Mesothelial cell of epicardium (in vitro differentiated cells): Measurements from ENCODE around the gene UNC79. TPM values are rescaled to one million over a fixed set of nuclear protein-coding genes. Genes with fewer than 3 reads are reported as not detected.
A peak's percentile ranks its signal among the peaks of the same experiment; 100 is the strongest.

ENCODE experiments used
- DNase-seq, 2 experiments: peaks; one replicate each; pipeline ENCODE4 v3.0.0; 2021; ENCODE audit warnings: low spot score in 2 of 2; ENCODE audit not compliant: unreplicated experiment in 2 of 2
- H3K27ac Mint-ChIP-seq: 2 replicates; pipeline ENCODE4 v1.8.0; 2021; ENCODE audit warnings: mixed read lengths
- H3K27me3 Mint-ChIP-seq: 2 replicates; pipeline ENCODE4 v1.8.0; 2021; ENCODE audit warnings: low read depth, mixed read lengths
- H3K36me3 Mint-ChIP-seq: 2 replicates; pipeline ENCODE4 v1.8.0; 2021; ENCODE audit warnings: mixed read lengths
- H3K4me1 Mint-ChIP-seq: 2 replicates; pipeline ENCODE4 v1.8.0; 2021; ENCODE audit warnings: mixed read lengths
- H3K4me3 Mint-ChIP-seq: 2 replicates; pipeline ENCODE4 v1.8.0; 2021; ENCODE audit warnings: mild to moderate bottlenecking, moderate library complexity, mixed read lengths
- H3K9me3 Mint-ChIP-seq: 2 replicates; pipeline ENCODE4 v1.8.0; 2021; ENCODE audit warnings: mixed read lengths
- total RNA-seq: library from RNA; stranded (reverse); gene quantifications from 3 replicates; pipeline ENCODE4 v1.2.1, GENCODE V29; 2021
- TF ChIP-seq, protein P1 (sequence below): fragments of 200-600 bp; sonication (generic); IDR thresholded peaks from one replicate; pipeline ENCODE4 v1.5.0; 2021; ENCODE audit warnings: antibody characterized with exemption; ENCODE audit not compliant: unreplicated experiment

UNC79 gene
- total RNA-seq, 1 donor from 2014 or later: 0.92 TPM

DNA sequence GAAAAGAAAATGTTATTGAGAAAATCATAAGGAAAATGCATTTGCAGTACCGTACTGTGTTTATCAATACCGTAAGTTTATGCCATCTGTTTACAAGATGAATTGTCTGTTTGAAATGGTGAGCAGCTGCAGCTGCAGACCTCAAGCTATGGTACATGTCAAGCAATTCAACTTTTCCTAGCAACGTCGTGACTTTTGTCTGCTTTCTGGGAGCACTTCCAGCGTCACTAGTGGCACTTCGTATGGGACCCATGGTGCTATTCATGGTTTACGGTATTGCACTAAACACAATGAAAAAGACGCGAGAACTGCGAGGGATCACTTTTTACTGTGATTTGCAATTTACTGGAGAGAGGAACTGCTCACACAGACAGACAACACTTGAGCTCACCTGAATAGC is 160.8 kb downstream of the UNC79 start:
- no peaks in the 10 kb centered on the region for H3K4me1 Mint-ChIP-seq
- no peak overlapping the region for H3K27ac Mint-ChIP-seq
- H3K36me3 Mint-ChIP-seq: no peaks in the 10 kb centered on the region
- H3K9me3 Mint-ChIP-seq: no peaks in the 10 kb centered on the region
- TF ChIP-seq, protein P1, sequence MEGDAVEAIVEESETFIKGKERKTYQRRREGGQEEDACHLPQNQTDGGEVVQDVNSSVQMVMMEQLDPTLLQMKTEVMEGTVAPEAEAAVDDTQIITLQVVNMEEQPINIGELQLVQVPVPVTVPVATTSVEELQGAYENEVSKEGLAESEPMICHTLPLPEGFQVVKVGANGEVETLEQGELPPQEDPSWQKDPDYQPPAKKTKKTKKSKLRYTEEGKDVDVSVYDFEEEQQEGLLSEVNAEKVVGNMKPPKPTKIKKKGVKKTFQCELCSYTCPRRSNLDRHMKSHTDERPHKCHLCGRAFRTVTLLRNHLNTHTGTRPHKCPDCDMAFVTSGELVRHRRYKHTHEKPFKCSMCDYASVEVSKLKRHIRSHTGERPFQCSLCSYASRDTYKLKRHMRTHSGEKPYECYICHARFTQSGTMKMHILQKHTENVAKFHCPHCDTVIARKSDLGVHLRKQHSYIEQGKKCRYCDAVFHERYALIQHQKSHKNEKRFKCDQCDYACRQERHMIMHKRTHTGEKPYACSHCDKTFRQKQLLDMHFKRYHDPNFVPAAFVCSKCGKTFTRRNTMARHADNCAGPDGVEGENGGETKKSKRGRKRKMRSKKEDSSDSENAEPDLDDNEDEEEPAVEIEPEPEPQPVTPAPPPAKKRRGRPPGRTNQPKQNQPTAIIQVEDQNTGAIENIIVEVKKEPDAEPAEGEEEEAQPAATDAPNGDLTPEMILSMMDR: no peak
- no peak overlapping the region for H3K4me3 Mint-ChIP-seq
- DNase-seq: no peak
- peaks cover 5% of the 10 kb centered on the region for H3K27me3 Mint-ChIP-seq

DNA sequence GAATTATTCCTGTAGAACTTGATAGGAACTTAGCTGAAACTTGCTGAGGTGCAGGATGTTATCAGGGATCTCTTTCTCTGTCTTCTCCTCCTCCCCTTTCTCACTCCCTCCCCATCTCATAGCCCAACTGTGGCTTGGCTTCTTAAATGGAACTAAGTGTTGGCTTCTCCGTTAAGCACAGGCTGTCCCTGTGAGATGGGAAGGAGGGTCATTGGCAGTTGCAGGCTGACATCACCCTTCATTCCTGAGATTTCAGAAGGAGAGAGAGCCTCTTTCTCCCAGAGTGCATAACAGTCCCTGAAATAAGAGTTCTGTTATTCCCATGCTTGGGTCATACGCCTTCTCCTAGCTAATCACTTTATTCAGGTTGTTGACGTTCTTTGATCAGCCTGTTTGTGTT is 162.0 kb downstream of the UNC79 start:
- no peaks in the 10 kb centered on the region for H3K9me3 Mint-ChIP-seq
- H3K27ac Mint-ChIP-seq: no peak overlapping the region
- no peak for DNase-seq
- H3K36me3 Mint-ChIP-seq: no peaks in the 10 kb centered on the region
- H3K27me3 Mint-ChIP-seq: peaks cover 5% of the 10 kb centered on the region
- TF ChIP-seq, protein P1: no peak
- H3K4me3 Mint-ChIP-seq: no peak overlapping the region
- no peaks in the 10 kb centered on the region for H3K4me1 Mint-ChIP-seq

DNA sequence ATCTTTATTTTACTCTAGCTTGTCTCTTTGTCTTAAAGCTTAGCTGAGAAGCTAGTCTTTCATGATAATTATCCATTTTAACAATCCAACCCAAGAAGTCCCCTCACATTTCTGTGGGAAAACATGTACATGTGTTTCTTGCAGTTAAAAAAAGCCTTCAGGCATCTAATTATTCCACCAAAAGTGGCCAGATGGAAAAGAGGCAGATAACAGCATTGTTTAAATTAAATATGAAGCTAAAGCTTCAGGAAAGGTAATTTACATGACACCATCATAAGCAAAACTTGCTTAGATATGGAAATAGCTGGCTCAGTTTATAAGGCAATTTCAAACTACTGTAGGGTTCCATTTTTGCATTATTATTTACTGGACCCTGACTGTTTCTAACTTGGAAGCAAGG is 175.4 kb downstream of the UNC79 start:
- Mint-ChIP-seq H3K4me3 (no peak overlapping the region), H3K4me1 (peaks cover 11% of the 10 kb centered on the region), H3K27ac (no peak overlapping the region), H3K36me3 (no peaks in the 10 kb centered on the region), H3K27me3 (peaks cover 9% of the 10 kb centered on the region), H3K9me3 (peaks cover 16% of the 10 kb centered on the region)
- DNase-seq: no peak
- TF ChIP-seq, protein P1: no peak

DNA sequence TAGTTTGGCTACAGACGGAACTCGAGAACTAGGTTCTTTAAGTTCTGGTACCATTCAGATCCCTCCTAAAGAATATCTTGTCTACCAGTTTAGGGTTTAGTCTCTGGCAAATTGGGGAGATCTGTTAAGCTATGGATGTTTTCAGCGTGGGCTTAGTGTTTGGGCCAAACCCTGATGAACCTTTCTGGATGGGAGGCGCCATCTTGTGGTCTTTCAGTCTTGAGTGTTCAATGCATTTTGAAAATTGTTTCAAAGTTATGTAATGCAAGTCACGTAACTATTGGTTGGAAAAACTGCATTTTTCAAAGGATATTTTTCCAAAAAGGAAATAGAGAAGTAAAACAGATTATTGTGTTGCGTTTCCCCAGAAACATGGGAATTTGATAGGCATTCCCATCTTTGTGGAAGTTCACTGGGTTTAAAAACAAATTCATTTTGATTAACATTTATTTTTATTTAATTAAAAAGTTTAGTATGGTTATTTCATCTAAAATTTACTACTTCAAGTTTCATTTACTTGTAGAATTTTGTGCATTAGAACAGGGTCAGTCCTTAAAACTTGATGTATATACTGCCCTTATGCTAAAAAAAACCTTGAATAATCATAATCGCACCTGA is 188.5 kb downstream of the UNC79 start:
- TF ChIP-seq, protein P1: peak; percentile 46
- DNase-seq: peak in 1 of 2 experiments; percentile 41
- H3K36me3 Mint-ChIP-seq: no peaks in the 10 kb centered on the region
- H3K27ac Mint-ChIP-seq: no peak overlapping the region
- no peaks in the 10 kb centered on the region for H3K9me3 Mint-ChIP-seq
- H3K27me3 Mint-ChIP-seq: peaks cover 25% of the 10 kb centered on the region
- H3K4me3 Mint-ChIP-seq: no peak overlapping the region
- no peaks in the 10 kb centered on the region for H3K4me1 Mint-ChIP-seq

DNA sequence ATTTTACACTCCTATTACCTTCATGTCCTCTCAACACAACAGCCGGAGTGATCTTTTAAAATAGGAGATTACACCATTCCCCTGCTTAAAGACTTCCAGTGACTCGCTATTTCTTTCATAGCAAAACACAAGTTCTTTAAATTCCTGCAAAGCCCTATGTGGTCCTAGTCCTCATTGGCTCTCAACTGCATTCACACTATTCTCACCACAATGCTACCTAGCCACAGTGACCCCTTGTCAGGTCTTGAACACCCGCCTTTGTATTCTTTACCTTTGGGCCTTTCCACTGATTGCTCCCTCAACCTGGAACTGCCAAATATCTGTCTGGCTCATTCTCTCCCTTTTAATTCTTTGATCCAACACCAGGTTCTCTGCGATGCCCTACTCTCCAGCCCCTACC is 197.3 kb downstream of the UNC79 start:
- peaks cover 29% of the 10 kb centered on the region for H3K27me3 Mint-ChIP-seq
- H3K36me3 Mint-ChIP-seq: no peaks in the 10 kb centered on the region
- TF ChIP-seq, protein P1: no peak
- peaks cover 14% of the 10 kb centered on the region for H3K4me1 Mint-ChIP-seq
- DNase-seq: no peak
- H3K9me3 Mint-ChIP-seq: no peaks in the 10 kb centered on the region
- H3K4me3 Mint-ChIP-seq: no peak overlapping the region
- H3K27ac Mint-ChIP-seq: no peak overlapping the region

DNA sequence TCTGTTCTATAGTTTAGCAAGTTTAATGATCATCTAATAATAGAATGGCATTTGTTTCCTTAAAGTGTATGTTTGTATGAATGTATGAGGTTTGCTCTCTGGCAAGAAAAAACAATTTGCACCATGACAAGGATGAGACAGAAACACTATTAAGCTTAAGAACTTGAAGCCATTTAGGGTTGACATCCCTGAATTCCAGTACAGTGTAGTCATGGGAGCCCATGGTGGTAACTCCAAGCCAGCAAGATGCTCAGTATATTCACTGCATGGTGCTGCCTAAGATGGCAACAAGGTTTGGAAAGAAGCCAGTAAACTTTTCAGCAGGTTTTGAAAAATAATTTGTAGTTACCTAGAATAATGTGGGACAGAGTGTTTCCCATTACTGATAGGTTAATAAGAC is 198.9 kb downstream of the UNC79 start:
- TF ChIP-seq, protein P1: no peak
- Mint-ChIP-seq H3K4me3 (no peak overlapping the region), H3K27me3 (peaks cover 30% of the 10 kb centered on the region), H3K9me3 (no peaks in the 10 kb centered on the region), H3K36me3 (no peaks in the 10 kb centered on the region), H3K4me1 (peaks cover 14% of the 10 kb centered on the region), H3K27ac (no peak overlapping the region)
- no peak for DNase-seq
